Measurements from ENCODE around the gene ATP2B2. TPM values are rescaled to one million over a fixed set of nuclear protein-coding genes. Genes with fewer than 3 reads are reported as not detected.
A peak's percentile ranks its signal among the peaks of the same experiment; 100 is the strongest.

The ATP2B2 gene
- total RNA-seq, 2 experiments from 2014 or later = 0.06 TPM; not detected in 1

DNA sequence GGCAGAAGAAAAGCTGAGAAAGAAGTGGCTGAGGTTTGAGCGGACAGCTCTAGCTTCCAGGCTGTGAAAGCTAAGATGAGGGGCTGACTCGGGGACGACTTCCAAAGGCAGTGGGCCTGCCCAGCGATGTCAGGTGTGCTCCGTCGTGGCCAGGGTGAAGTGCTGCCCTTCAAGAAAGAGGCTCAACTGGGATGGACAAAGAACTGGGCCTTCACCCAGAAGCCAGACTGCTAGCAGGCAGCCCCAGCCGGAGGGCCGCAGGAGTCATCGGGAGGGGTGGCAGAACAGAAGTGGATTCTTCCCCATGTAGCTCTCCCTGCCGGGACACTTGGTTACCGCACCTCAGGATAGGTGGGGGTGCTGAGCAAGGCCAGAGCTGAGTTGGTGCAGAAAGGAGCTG lies 171.3 kb downstream of the ATP2B2 start:
- Histone ChIP-seq H3K9me2 (ENCODE audit: insufficient read depth, low read length) (no peaks in the 10 kb centered on the region), H3K79me2 (ENCODE audit: insufficient read depth, low read depth, low read length) (no peaks in the 10 kb centered on the region), H3K4me2 (ENCODE audit: low read length) (no peak overlapping the region), H4K20me1 (ENCODE audit: insufficient read depth, low read length) (no peaks in the 10 kb centered on the region), H3K27ac (ENCODE audit: low read depth, low read length, poor library complexity, severe bottlenecking) (no peak overlapping the region), H3K4me1 (ENCODE audit: insufficient read depth, low read length, poor library complexity, severe bottlenecking) (peaks cover 18% of the 10 kb centered on the region), H2AFZ (ENCODE audit: low read length) (no peak overlapping the region), H3K4me3 (ENCODE audit: low read depth, low read length, poor library complexity, severe bottlenecking) (no peak overlapping the region), H3K36me3 (ENCODE audit: insufficient read depth, low read length) (no peaks in the 10 kb centered on the region), H3K9me3 (ENCODE audit: low read length) (no peaks in the 10 kb centered on the region)
- DNase-seq (ENCODE audit: low spot score) = no peak
- ChIA-PET CTCF (ENCODE audit: unreplicated experiment) (no interaction called here), POLR2A (no interaction called here)
- no TSS peak for BruUV-seq (replicated peaks)
- no peak for TF ChIP-seq CTCF (conservative IDR thresholded peaks at IDR 0.05; ENCODE audit: low read length)
- TF ChIP-seq EZH2phosphoT487 (IDR thresholded peaks at IDR 0.05; ENCODE audit: borderline replicate concordance, low read depth, low read length) = no peak
- intact Hi-C loops (cut with micrococcal nuclease; ENCODE audit: unreplicated experiment) = no loop called here

DNA sequence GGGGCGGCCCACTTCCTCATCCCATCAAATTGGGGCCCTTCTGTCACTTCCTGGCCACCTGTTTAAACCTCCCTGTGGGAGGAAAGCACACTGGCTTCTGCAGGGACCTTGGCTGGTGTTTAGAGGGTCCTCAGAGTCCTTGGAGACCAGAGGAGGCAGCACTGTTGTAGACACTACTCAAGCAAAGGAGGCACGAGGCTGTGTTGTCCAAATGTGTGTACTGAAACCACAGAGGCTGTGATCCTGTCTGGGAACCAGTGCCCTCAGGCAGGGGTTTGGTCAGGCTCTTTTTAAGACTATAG lies 172.1 kb downstream of the ATP2B2 start:
- TF ChIP-seq CTCF (conservative IDR thresholded peaks at IDR 0.05; ENCODE audit: low read length) (no peak), EZH2phosphoT487 (IDR thresholded peaks at IDR 0.05; ENCODE audit: borderline replicate concordance, low read depth, low read length) (no peak)
- BruUV-seq (replicated peaks) = no TSS peak

GRCh38 chr3:10332481-10333348 lies 172.7 kb downstream of the ATP2B2 start:
- no peak overlapping the region for H3K4me3 ChIP-seq (ENCODE audit: low read depth, low read length, poor library complexity, severe bottlenecking)
- peaks cover 18% of the 10 kb centered on the region for H3K4me1 ChIP-seq (ENCODE audit: insufficient read depth, low read length, poor library complexity, severe bottlenecking)
- ChIA-PET CTCF (ENCODE audit: unreplicated experiment) (no interaction called here), POLR2A (no interaction called here)
- no peaks in the 10 kb centered on the region for H3K79me2 ChIP-seq (ENCODE audit: insufficient read depth, low read depth, low read length)
- no peaks in the 10 kb centered on the region for H3K9me2 ChIP-seq (ENCODE audit: insufficient read depth, low read length)
- no peak for TF ChIP-seq CTCF (conservative IDR thresholded peaks at IDR 0.05; ENCODE audit: low read length)
- no peak for TF ChIP-seq EZH2phosphoT487 (IDR thresholded peaks at IDR 0.05; ENCODE audit: borderline replicate concordance, low read depth, low read length)
- H3K27ac ChIP-seq (ENCODE audit: low read depth, low read length, poor library complexity, severe bottlenecking) = no peak overlapping the region
- no peak overlapping the region for H2AFZ ChIP-seq (ENCODE audit: low read length)
- intact Hi-C loops (cut with micrococcal nuclease; ENCODE audit: unreplicated experiment) = no loop called here
- no peaks in the 10 kb centered on the region for H3K36me3 ChIP-seq (ENCODE audit: insufficient read depth, low read length)
- no peak for DNase-seq (ENCODE audit: low spot score)
- BruUV-seq (replicated peaks) = no TSS peak
- H3K4me2 ChIP-seq (ENCODE audit: low read length) = no peak overlapping the region
- H3K9me3 ChIP-seq (ENCODE audit: low read length) = no peaks in the 10 kb centered on the region
- no peaks in the 10 kb centered on the region for H4K20me1 ChIP-seq (ENCODE audit: insufficient read depth, low read length)

More for the DNA sequence above, 172.1 kb downstream of the ATP2B2 start:
- no peak overlapping the region for H3K4me3 ChIP-seq (ENCODE audit: low read depth, low read length, poor library complexity, severe bottlenecking)
- peak; percentile 22 for DNase-seq (ENCODE audit: low spot score)
- H3K4me1 ChIP-seq (ENCODE audit: insufficient read depth, low read length, poor library complexity, severe bottlenecking) = peaks cover 18% of the 10 kb centered on the region
- ChIA-PET POLR2A (no interaction called here), CTCF (ENCODE audit: unreplicated experiment) (no interaction called here)
- H3K27ac ChIP-seq (ENCODE audit: low read depth, low read length, poor library complexity, severe bottlenecking) = no peak overlapping the region
- H3K79me2 ChIP-seq (ENCODE audit: insufficient read depth, low read depth, low read length) = no peaks in the 10 kb centered on the region
- no peaks in the 10 kb centered on the region for H4K20me1 ChIP-seq (ENCODE audit: insufficient read depth, low read length)
- H2AFZ ChIP-seq (ENCODE audit: low read length) = no peak overlapping the region
- H3K9me2 ChIP-seq (ENCODE audit: insufficient read depth, low read length) = no peaks in the 10 kb centered on the region
- H3K9me3 ChIP-seq (ENCODE audit: low read length) = no peaks in the 10 kb centered on the region
- H3K36me3 ChIP-seq (ENCODE audit: insufficient read depth, low read length) = no peaks in the 10 kb centered on the region
- H3K4me2 ChIP-seq (ENCODE audit: low read length) = no peak overlapping the region
- intact Hi-C loops (cut with micrococcal nuclease; ENCODE audit: unreplicated experiment) = no loop called here
